ENCODE measurements around the gene AOC2.
A peak's percentile ranks its signal among the peaks of the same experiment; 100 is the strongest.

Gene AOC2

GRCh38 chr17:42844271-42844670 lies at the start of gene AOC2:
AOC2 (plus strand) TSS chr17:42844580; CDS start chr17:42844627, 47 bp downstream.
- Histone ChIP-seq H3K4me3 (ENCODE audit: low read length) (no peak within 1 kb of the TSS), H3K9ac (ENCODE audit: low read length) (no peak within 1 kb of the TSS), H3K9me3 (ENCODE audit: control insufficient read depth, low read length) (no peaks in the 10 kb centered on the region), H3K36me3 (ENCODE audit: control insufficient read depth, insufficient read depth, low read length) (peaks cover 7% of the 10 kb centered on the region), H3K4me1 (ENCODE audit: control insufficient read depth, insufficient read depth, low read length) (no peaks in the 10 kb centered on the region), H3K27me3 (ENCODE audit: control insufficient read depth, insufficient read depth, low read length) (peaks cover 3% of the 10 kb centered on the region)

GRCh38 chr17:42795061-42795460 lies 49.3 kb upstream of the AOC2 start:
- no peak overlapping the region for H3K9ac ChIP-seq (ENCODE audit: low read length)
- H3K27me3 ChIP-seq (ENCODE audit: control insufficient read depth, insufficient read depth, low read length): no peaks in the 10 kb centered on the region
- H3K9me3 ChIP-seq (ENCODE audit: control insufficient read depth, low read length): no peaks in the 10 kb centered on the region
- H3K4me1 ChIP-seq (ENCODE audit: control insufficient read depth, insufficient read depth, low read length): peaks cover 21% of the 10 kb centered on the region
- H3K4me3 ChIP-seq (ENCODE audit: low read length): no peak overlapping the region
- no peaks in the 10 kb centered on the region for H3K36me3 ChIP-seq (ENCODE audit: control insufficient read depth, insufficient read depth, low read length)

GRCh38 chr17:42795465-42795864 lies 48.9 kb upstream of the AOC2 start:
- Histone ChIP-seq H3K36me3 (ENCODE audit: control insufficient read depth, insufficient read depth, low read length) (no peaks in the 10 kb centered on the region), H3K4me3 (ENCODE audit: low read length) (no peak overlapping the region), H3K9ac (ENCODE audit: low read length) (no peak overlapping the region), H3K9me3 (ENCODE audit: control insufficient read depth, low read length) (no peaks in the 10 kb centered on the region), H3K4me1 (ENCODE audit: control insufficient read depth, insufficient read depth, low read length) (peaks cover 21% of the 10 kb centered on the region), H3K27me3 (ENCODE audit: control insufficient read depth, insufficient read depth, low read length) (no peaks in the 10 kb centered on the region)

- no peaks in the 10 kb centered on the region for H3K27me3 ChIP-seq (ENCODE audit: control insufficient read depth, insufficient read depth, low read length)
- H3K9ac ChIP-seq (ENCODE audit: low read length): no peak overlapping the region
- no peak overlapping the region for H3K4me3 ChIP-seq (ENCODE audit: low read length)
- H3K36me3 ChIP-seq (ENCODE audit: control insufficient read depth, insufficient read depth, low read length): no peaks in the 10 kb centered on the region
- H3K4me1 ChIP-seq (ENCODE audit: control insufficient read depth, insufficient read depth, low read length): peaks cover 21% of the 10 kb centered on the region
- no peaks in the 10 kb centered on the region for H3K9me3 ChIP-seq (ENCODE audit: control insufficient read depth, low read length)
These were observed 48.2 kb upstream of the AOC2 start for GRCh38 chr17:42796066-42796758.

- H3K4me3 ChIP-seq (ENCODE audit: low read length): peak overlapping the region; percentile 92
- H3K4me1 ChIP-seq (ENCODE audit: control insufficient read depth, insufficient read depth, low read length): peaks cover 21% of the 10 kb centered on the region
- H3K27me3 ChIP-seq (ENCODE audit: control insufficient read depth, insufficient read depth, low read length): no peaks in the 10 kb centered on the region
- H3K9ac ChIP-seq (ENCODE audit: low read length): peak overlapping the region; percentile 92
- H3K9me3 ChIP-seq (ENCODE audit: control insufficient read depth, low read length): no peaks in the 10 kb centered on the region
- H3K36me3 ChIP-seq (ENCODE audit: control insufficient read depth, insufficient read depth, low read length): no peaks in the 10 kb centered on the region
These were observed 47.0 kb upstream of the AOC2 start for GRCh38 chr17:42797067-42798007.

- Histone ChIP-seq H3K9ac (ENCODE audit: low read length) (peak overlapping the region; percentile 92), H3K9me3 (ENCODE audit: control insufficient read depth, low read length) (no peaks in the 10 kb centered on the region)
These were observed 46.4 kb upstream of the AOC2 start for GRCh38 chr17:42798011-42798382.

GRCh38 chr17:42798383-42799380 lies 45.7 kb upstream of the AOC2 start, which contains the start of the genes CNTD1 and COA3:
CNTD1 (plus strand) TSS chr17:42798861; CDS start chr17:42799068, 207 bp downstream.
COA3 (minus strand) TSS chr17:42798704; CDS start chr17:42798681, 23 bp downstream.
- Histone ChIP-seq H3K27me3 (ENCODE audit: control insufficient read depth, insufficient read depth, low read length) (no peaks in the 10 kb centered on the region), H3K9ac (ENCODE audit: low read length) (peak within 1 kb of the TSS; percentile 92), H3K4me1 (ENCODE audit: control insufficient read depth, insufficient read depth, low read length) (peaks cover 28% of the 10 kb centered on the region), H3K9me3 (ENCODE audit: control insufficient read depth, low read length) (no peaks in the 10 kb centered on the region), H3K4me3 (ENCODE audit: low read length) (peak within 1 kb of the TSS; percentile 92), H3K36me3 (ENCODE audit: control insufficient read depth, insufficient read depth, low read length) (no peaks in the 10 kb centered on the region)

More at GRCh38 chr17:42798011-42798382, 46.4 kb upstream of the AOC2 start:
- peak overlapping the region; percentile 92 for H3K4me3 ChIP-seq (ENCODE audit: low read length)
- H3K36me3 ChIP-seq (ENCODE audit: control insufficient read depth, insufficient read depth, low read length): no peaks in the 10 kb centered on the region
- peaks cover 21% of the 10 kb centered on the region for H3K4me1 ChIP-seq (ENCODE audit: control insufficient read depth, insufficient read depth, low read length)
- no peaks in the 10 kb centered on the region for H3K27me3 ChIP-seq (ENCODE audit: control insufficient read depth, insufficient read depth, low read length)

GRCh38 chr17:42803074-42803883 lies 41.1 kb upstream of the AOC2 start:
- no peak overlapping the region for H3K4me3 ChIP-seq (ENCODE audit: low read length)
- H3K4me1 ChIP-seq (ENCODE audit: control insufficient read depth, insufficient read depth, low read length): peaks cover 35% of the 10 kb centered on the region
- no peaks in the 10 kb centered on the region for H3K27me3 ChIP-seq (ENCODE audit: control insufficient read depth, insufficient read depth, low read length)
- no peaks in the 10 kb centered on the region for H3K9me3 ChIP-seq (ENCODE audit: control insufficient read depth, low read length)
- H3K9ac ChIP-seq (ENCODE audit: low read length): no peak overlapping the region
- H3K36me3 ChIP-seq (ENCODE audit: control insufficient read depth, insufficient read depth, low read length): no peaks in the 10 kb centered on the region

- no peaks in the 10 kb centered on the region for H3K9me3 ChIP-seq (ENCODE audit: control insufficient read depth, low read length)
- no peak overlapping the region for H3K9ac ChIP-seq (ENCODE audit: low read length)
- H3K36me3 ChIP-seq (ENCODE audit: control insufficient read depth, insufficient read depth, low read length): no peaks in the 10 kb centered on the region
- H3K4me3 ChIP-seq (ENCODE audit: low read length): no peak overlapping the region
- no peaks in the 10 kb centered on the region for H3K27me3 ChIP-seq (ENCODE audit: control insufficient read depth, insufficient read depth, low read length)
- peaks cover 29% of the 10 kb centered on the region for H3K4me1 ChIP-seq (ENCODE audit: control insufficient read depth, insufficient read depth, low read length)
These were observed 39.4 kb upstream of the AOC2 start for GRCh38 chr17:42804918-42805367.

- Histone ChIP-seq H3K36me3 (ENCODE audit: control insufficient read depth, insufficient read depth, low read length) (no peaks in the 10 kb centered on the region), H3K9ac (ENCODE audit: low read length) (no peak overlapping the region), H3K9me3 (ENCODE audit: control insufficient read depth, low read length) (no peaks in the 10 kb centered on the region), H3K4me1 (ENCODE audit: control insufficient read depth, insufficient read depth, low read length) (peaks cover 29% of the 10 kb centered on the region), H3K4me3 (ENCODE audit: low read length) (no peak overlapping the region), H3K27me3 (ENCODE audit: control insufficient read depth, insufficient read depth, low read length) (no peaks in the 10 kb centered on the region)
These were observed 38.1 kb upstream of the AOC2 start for GRCh38 chr17:42806249-42806648.

- H3K4me3 ChIP-seq (ENCODE audit: low read length): no peak overlapping the region
- peaks cover 16% of the 10 kb centered on the region for H3K4me1 ChIP-seq (ENCODE audit: control insufficient read depth, insufficient read depth, low read length)
- no peaks in the 10 kb centered on the region for H3K36me3 ChIP-seq (ENCODE audit: control insufficient read depth, insufficient read depth, low read length)
- H3K9ac ChIP-seq (ENCODE audit: low read length): no peak overlapping the region
- H3K9me3 ChIP-seq (ENCODE audit: control insufficient read depth, low read length): no peaks in the 10 kb centered on the region
- no peaks in the 10 kb centered on the region for H3K27me3 ChIP-seq (ENCODE audit: control insufficient read depth, insufficient read depth, low read length)
These were observed 35.1 kb upstream of the AOC2 start for GRCh38 chr17:42809250-42809649.

All from mucosa of stomach (tissue), 1 donor.